Endothelial cell of umbilical vein (primary cell): ENCODE data around the gene DLL1. TPM values are rescaled to one million over a fixed set of nuclear protein-coding genes. Genes with fewer than 3 reads are reported as not detected.

Source experiments
- BruUV-seq: library from RNA; stranded (reverse); fragments of 400-500 nt; replicated peaks from 2 replicates; lab custom pipeline; 2021; lab: Mats Ljungman, UMichigan
- CTCF ChIA-PET: fragments of 300-600, 350-600 bp; sonication (Branson Sonifier 250); formaldehyde crosslinking; loops from one replicate; lab custom pipeline; 2021; ENCODE audit warnings: antibody characterized with exemption, inconsistent platforms; lab: Charles Lee
- POLR2A ChIA-PET: fragments of 300-600, 350-600 bp; sonication (Branson Sonifier 250); formaldehyde crosslinking; loops from one replicate; lab custom pipeline; 2021; ENCODE audit warnings: antibody characterized with exemption, inconsistent platforms; lab: Charles Lee
- DNase-seq: peaks from one replicate; pipeline ENCODE4 v3.0.0-alpha.2; 2011; ENCODE audit warnings: low read depth, low spot score
- FAIRE-seq: peaks from 2 replicates; lab custom pipeline; 2011; peaks lifted over from hg19 to GRCh38; lab: Jason Lieb, UNC
- H2AFZ ChIP-seq: 2 replicates; pipeline ENCODE4 v1.6.0; 2012; ENCODE audit warnings: low read depth, low read length, control low read depth, inconsistent platforms
- H3K27ac ChIP-seq: 2 replicates; pipeline ENCODE4 v1.5.1; 2011; ENCODE audit warnings: low read depth, mild to moderate bottlenecking, control low read depth, low read length, moderate library complexity; ENCODE audit not compliant: insufficient read depth
- H3K27me3 ChIP-seq, 2 experiments: 2 replicates each; pipeline versions ENCODE4 v1.6.0 to v1.6.1; 2011; ENCODE audit warnings: low read length in 2 of 2, mixed read lengths in 1 of 2; ENCODE audit not compliant: control insufficient read depth in 2 of 2, insufficient read depth in 2 of 2
- H3K36me3 ChIP-seq, 2 experiments: 2 replicates in 1 of 2; 3 replicates in 1 of 2; pipeline ENCODE4 v1.5.1; 2011; ENCODE audit warnings: low read length in 2 of 2, mild to moderate bottlenecking in 1 of 2, moderate library complexity in 1 of 2; ENCODE audit not compliant: control insufficient read depth in 2 of 2, insufficient read depth in 2 of 2; ENCODE audit errors: extremely low read depth in 1 of 2
- H3K4me1 ChIP-seq: 3 replicates; pipeline ENCODE4 v1.5.1; 2011; ENCODE audit warnings: mild to moderate bottlenecking, low read length; ENCODE audit not compliant: control insufficient read depth, insufficient read depth; ENCODE audit errors: extremely low read depth
- H3K4me2 ChIP-seq: 2 replicates; pipeline ENCODE4 v1.6.1; 2011; ENCODE audit warnings: low read length, control low read depth, mixed read lengths; ENCODE audit not compliant: insufficient read depth
- H3K4me3 ChIP-seq, 3 experiments: fragments of 200-600 bp in 1 of 3; sonication (generic), shearing (Covaris generic) in 1 of 3; replicated peaks in 1 of 3; 2 replicates each; pipeline ENCODE4 v1.5.1; 2011 to 2016; ENCODE audit warnings: control low read depth in 3 of 3, low read length in 3 of 3, mild to moderate bottlenecking in 2 of 3, inconsistent platforms in 1 of 3, low read depth in 1 of 3, moderate library complexity in 1 of 3; ENCODE audit not compliant: insufficient read depth in 1 of 3
- H3K79me2 ChIP-seq: 2 replicates; pipeline ENCODE4 v1.6.0; 2012; ENCODE audit warnings: low read length, inconsistent platforms; ENCODE audit not compliant: control insufficient read depth, insufficient read depth
- H3K9ac ChIP-seq: replicated peaks from 2 replicates; pipeline ENCODE3; 2011; ENCODE audit warnings: low read length, control low read depth; ENCODE audit not compliant: insufficient read depth; ENCODE audit errors: extremely low read depth
- H3K9me1 ChIP-seq: replicated peaks from 3 replicates; pipeline ENCODE4 v1.6.0; 2011; ENCODE audit warnings: mild to moderate bottlenecking, low read length; ENCODE audit not compliant: control insufficient read depth, insufficient read depth; ENCODE audit errors: extremely low read depth
- H3K9me3 ChIP-seq: replicated peaks from 2 replicates; pipeline ENCODE4 v1.5.1; 2012; ENCODE audit warnings: low read length, inconsistent platforms; ENCODE audit not compliant: control insufficient read depth, insufficient read depth
- H4K20me1 ChIP-seq: replicated peaks from 2 replicates; pipeline ENCODE3; 2011; ENCODE audit warnings: mild to moderate bottlenecking, low read length; ENCODE audit not compliant: control insufficient read depth, insufficient read depth; ENCODE audit errors: extremely low read depth
- EZH2 ChIP-seq: IDR thresholded peaks from 2 replicates; pipeline ENCODE4 v1.6.1; 2012; ENCODE audit warnings: borderline replicate concordance, low read depth, mild to moderate bottlenecking, moderate library complexity, low read length, inconsistent platforms; ENCODE audit not compliant: severe bottlenecking
- FOS ChIP-seq: IDR thresholded peaks from 2 replicates; pipeline ENCODE4 v1.6.1; 2011; ENCODE audit warnings: mild to moderate bottlenecking, low read length, moderate library complexity, borderline replicate concordance; ENCODE audit not compliant: insufficient read depth
- GATA2 ChIP-seq: IDR thresholded peaks from 2 replicates; pipeline ENCODE4 v1.7.0; 2011; ENCODE audit warnings: low read depth, mild to moderate bottlenecking, moderate library complexity, mixed read lengths, low read length; ENCODE audit not compliant: insufficient read length, insufficient read depth
- JUN ChIP-seq: IDR thresholded peaks from 2 replicates; pipeline ENCODE4 v1.6.1; 2011; ENCODE audit warnings: borderline replicate concordance, low read depth; ENCODE audit not compliant: insufficient read length, insufficient read depth
- MAX ChIP-seq: IDR thresholded peaks from 2 replicates; pipeline ENCODE4 v1.6.1; 2011; ENCODE audit not compliant: insufficient read depth, insufficient read length
- MYC ChIP-seq: IDR thresholded peaks from one replicate; pipeline ENCODE4 v1.6.1; 2011; ENCODE audit warnings: mild to moderate bottlenecking, low read depth, low read length
- POLR2A ChIP-seq: IDR thresholded peaks from 2 replicates; pipeline ENCODE4 v1.6.1; 2012; ENCODE audit warnings: low read depth, mild to moderate bottlenecking, control low read depth, low read length
- POLR2AphosphoS5 ChIP-seq: IDR thresholded peaks from 2 replicates; pipeline ENCODE4 v1.6.1; 2012; ENCODE audit warnings: low read depth, mild to moderate bottlenecking, control low read depth, low read length, moderate library complexity; ENCODE audit not compliant: insufficient read depth
- dilution Hi-C: fragments of 300-500 bp; cut with MboI; formaldehyde crosslinking; loops from one replicate; pipeline ENCODE4 v1.15.0; 2019; ENCODE audit warnings: low sequenced_read_pairs; ENCODE audit not compliant: extremely low pct_ligation_motif_present
- intact Hi-C: fragments of 100-400 bp; cut with micrococcal nuclease; formaldehyde crosslinking; loops from one replicate; pipeline ENCODE4 v1.10.0; 2022
- polyA plus RNA-seq, 4 experiments: library from polyadenylated mRNA; depleted of rRNA in 3 of 4; stranded (reverse) in 3 of 4; unstranded in 1 of 4; fragments of >200 nt; gene quantifications; 2 replicates each; pipeline versions ENCODE4 v1.2.1 to v1.2.3, GENCODE V29; 2011 to 2012; ENCODE audit warnings: missing spikeins in 1 of 4
- total RNA-seq: library from RNA; stranded (reverse); gene quantifications from 2 replicates; pipeline ENCODE4 v1.2.3, GENCODE V29; 2021
- TF ChIP-seq, protein P1 (sequence below), 2 donors: IDR thresholded peaks; 1 replicate in 1 of 2; 2 replicates in 1 of 2; pipeline ENCODE4 v1.5.1; 2011; ENCODE audit warnings: low read length in 2 of 2, mild to moderate bottlenecking in 2 of 2, moderate library complexity in 2 of 2, control low read depth in 1 of 2, inconsistent platforms in 1 of 2, low read depth in 1 of 2; ENCODE audit not compliant: insufficient read depth in 1 of 2; ENCODE audit errors: extremely low read depth in 1 of 2

DLL1 gene
- total and polyA plus RNA-seq, 2 donors (not counting 3 experiments of a cell fraction or from before 2014, with no cell fraction given) = 1.4 to 2.3 TPM

GRCh38 chr6:170316071-170316470, 25.2 kb upstream of the DLL1 start:
- ChIA-PET POLR2A (no interaction called here), CTCF (no interaction called here)
- Histone ChIP-seq H3K9me1 (no peaks in the 10 kb centered on the region), H3K27me3 (no peaks in the 10 kb centered on the region), H2AFZ (no peak overlapping the region), H3K9ac (no peak overlapping the region), H3K4me1 (peaks cover 8% of the 10 kb centered on the region), H3K9me3 (no peaks in the 10 kb centered on the region), H4K20me1 (no peaks in the 10 kb centered on the region), H3K4me3 (no peak overlapping the region), H3K27ac (no peak overlapping the region), H3K79me2 (peaks cover 38% of the 10 kb centered on the region), H3K36me3 (no peaks in the 10 kb centered on the region), H3K4me2 (no peak overlapping the region)
- DNase-seq (no peak), FAIRE-seq (no peak)
- no TSS peak for BruUV-seq
- dilution Hi-C loops (no loop called here), intact Hi-C loops (no loop called here)
- TF ChIP-seq, protein P1, sequence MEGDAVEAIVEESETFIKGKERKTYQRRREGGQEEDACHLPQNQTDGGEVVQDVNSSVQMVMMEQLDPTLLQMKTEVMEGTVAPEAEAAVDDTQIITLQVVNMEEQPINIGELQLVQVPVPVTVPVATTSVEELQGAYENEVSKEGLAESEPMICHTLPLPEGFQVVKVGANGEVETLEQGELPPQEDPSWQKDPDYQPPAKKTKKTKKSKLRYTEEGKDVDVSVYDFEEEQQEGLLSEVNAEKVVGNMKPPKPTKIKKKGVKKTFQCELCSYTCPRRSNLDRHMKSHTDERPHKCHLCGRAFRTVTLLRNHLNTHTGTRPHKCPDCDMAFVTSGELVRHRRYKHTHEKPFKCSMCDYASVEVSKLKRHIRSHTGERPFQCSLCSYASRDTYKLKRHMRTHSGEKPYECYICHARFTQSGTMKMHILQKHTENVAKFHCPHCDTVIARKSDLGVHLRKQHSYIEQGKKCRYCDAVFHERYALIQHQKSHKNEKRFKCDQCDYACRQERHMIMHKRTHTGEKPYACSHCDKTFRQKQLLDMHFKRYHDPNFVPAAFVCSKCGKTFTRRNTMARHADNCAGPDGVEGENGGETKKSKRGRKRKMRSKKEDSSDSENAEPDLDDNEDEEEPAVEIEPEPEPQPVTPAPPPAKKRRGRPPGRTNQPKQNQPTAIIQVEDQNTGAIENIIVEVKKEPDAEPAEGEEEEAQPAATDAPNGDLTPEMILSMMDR (IDR thresholded peaks at IDR 0.05; ENCODE audit: extremely low read depth in 1 of 2, insufficient read depth in 1 of 2, low read depth in 1 of 2, low read length in 2 of 2) = no peak
- no peak for TF ChIP-seq MAX
- TF ChIP-seq JUN = no peak
- TF ChIP-seq POLR2A = no peak
- no peak for TF ChIP-seq FOS
- TF ChIP-seq EZH2 = no peak
- no peak for TF ChIP-seq MYC
- no peak for TF ChIP-seq POLR2AphosphoS5
- TF ChIP-seq GATA2 = no peak
